Mesendoderm (in vitro differentiated cells): ENCODE results near the gene UNKL.

ENCODE experiments used
- DNase-seq: peaks from one replicate; pipeline ENCODE4 v3.0.0; 2013
- H2AK5ac ChIP-seq: 2 replicates; pipeline ENCODE4 v1.6.1; 2013; ENCODE audit warnings: low read length, inconsistent platforms
- H2BK120ac ChIP-seq: 2 replicates; pipeline ENCODE4 v1.6.1; 2013; ENCODE audit warnings: low read depth, mild to moderate bottlenecking, low read length, moderate library complexity, mixed read lengths
- H2BK15ac ChIP-seq: replicated peaks from 2 replicates; pipeline ENCODE4 v1.6.1; 2013; ENCODE audit warnings: low read depth, mild to moderate bottlenecking, moderate library complexity
- H2BK5ac ChIP-seq: 2 replicates; pipeline ENCODE4 v1.6.1; 2013; ENCODE audit warnings: low read length, inconsistent platforms
- H3K18ac ChIP-seq: 2 replicates; pipeline ENCODE4 v1.6.1; 2013; ENCODE audit warnings: mild to moderate bottlenecking, low read length, mixed read lengths
- H3K23ac ChIP-seq: one replicate; pipeline ENCODE4 v1.6.1; 2013; ENCODE audit warnings: low read length
- H3K27ac ChIP-seq: 2 replicates; pipeline ENCODE4 v1.5.1; 2013; ENCODE audit warnings: low read depth, mild to moderate bottlenecking, inconsistent platforms, low read length, moderate library complexity
- H3K27me3 ChIP-seq: 2 replicates; pipeline ENCODE4 v1.6.1; 2013; ENCODE audit warnings: low read length, control low read depth, mild to moderate bottlenecking, inconsistent platforms; ENCODE audit not compliant: insufficient read depth, poor library complexity
- H3K36me3 ChIP-seq: 2 replicates; pipeline ENCODE4 v1.6.1; 2013; ENCODE audit warnings: low read length, inconsistent platforms; ENCODE audit not compliant: control insufficient read depth, insufficient read depth
- H3K4ac ChIP-seq: one replicate; pipeline ENCODE4 v1.6.1; 2013; ENCODE audit warnings: low read depth, mild to moderate bottlenecking, low read length, moderate library complexity
- H3K4me1 ChIP-seq: 2 replicates; pipeline ENCODE4 v1.6.1; 2013; ENCODE audit warnings: low read depth, low read length, inconsistent platforms; ENCODE audit not compliant: control insufficient read depth
- H3K4me2 ChIP-seq: 2 replicates; pipeline ENCODE4 v1.6.1; 2013; ENCODE audit warnings: low read length
- H3K4me3 ChIP-seq: 2 replicates; pipeline ENCODE4 v1.5.1; 2013; ENCODE audit warnings: mild to moderate bottlenecking, low read length
- H3K56ac ChIP-seq: one replicate; pipeline ENCODE4 v1.6.1; 2013; ENCODE audit warnings: low read length
- H3K79me1 ChIP-seq: 2 replicates; pipeline ENCODE4 v1.6.1; 2013; ENCODE audit warnings: low read length, inconsistent platforms
- H3K79me2 ChIP-seq: 2 replicates; pipeline ENCODE4 v1.6.1; 2013; ENCODE audit warnings: mild to moderate bottlenecking, low read length; ENCODE audit not compliant: control insufficient read depth, insufficient read depth
- H3K9ac ChIP-seq: 2 replicates; pipeline ENCODE4 v1.6.1; 2013; ENCODE audit warnings: low read length, inconsistent platforms
- H4K5ac ChIP-seq: one replicate; pipeline ENCODE4 v1.6.1; 2013; ENCODE audit warnings: low read length
- H4K8ac ChIP-seq: one replicate; pipeline ENCODE4 v1.6.1; 2013; ENCODE audit warnings: low read depth, mild to moderate bottlenecking, control low read depth, low read length, moderate library complexity
- WGBS: extraction: QIAGEN DNeasy Blood & Tissue Kit; methylation state at CpG from one replicate; pipeline ENCODE4 v1.1.7; 2013; ENCODE audit warnings: low lambda C conversion rate, missing lambda C conversion rate; ENCODE audit not compliant: insufficient coverage; ENCODE audit errors: extremely low coverage; 5-methylcytosine and 5-hydroxymethylcytosine counted together

Gene UNKL

GRCh38 chr16:1319041-1319440 is 95.5 kb downstream of the UNKL start:
- Histone ChIP-seq H4K8ac (no peak overlapping the region), H2BK15ac (no peak overlapping the region), H3K4me1 (no peaks in the 10 kb centered on the region), H3K4me2 (no peak overlapping the region), H3K56ac (no peak overlapping the region), H4K5ac (no peak overlapping the region), H3K4ac (no peak overlapping the region), H3K79me2 (peaks cover 23% of the 10 kb centered on the region), H2BK5ac (no peak overlapping the region), H2AK5ac (no peak overlapping the region), H3K36me3 (peaks cover 37% of the 10 kb centered on the region), H3K23ac (no peak overlapping the region), H3K27ac (no peak overlapping the region), H3K9ac (no peak overlapping the region), H3K4me3 (no peak overlapping the region), H3K18ac (no peak overlapping the region), H2BK120ac (no peak overlapping the region), H3K27me3 (no peaks in the 10 kb centered on the region), H3K79me1 (peaks cover 24% of the 10 kb centered on the region)
- DNase-seq = no peak
- no CpG with 5 or more reads among the region's 33 CpGs for WGBS

GRCh38 chr16:1318268-1318545 is 96.3 kb downstream of the UNKL start:
- Histone ChIP-seq H2AK5ac (no peak overlapping the region), H3K36me3 (peaks cover 37% of the 10 kb centered on the region), H3K27ac (no peak overlapping the region), H4K8ac (no peak overlapping the region), H3K27me3 (no peaks in the 10 kb centered on the region), H3K79me2 (peaks cover 31% of the 10 kb centered on the region), H2BK120ac (no peak overlapping the region), H3K4ac (no peak overlapping the region), H3K4me2 (no peak overlapping the region), H3K56ac (no peak overlapping the region), H3K23ac (no peak overlapping the region), H3K18ac (no peak overlapping the region), H2BK5ac (no peak overlapping the region), H3K4me1 (no peaks in the 10 kb centered on the region), H4K5ac (no peak overlapping the region), H3K79me1 (peaks cover 26% of the 10 kb centered on the region), H3K9ac (no peak overlapping the region), H3K4me3 (no peak overlapping the region), H2BK15ac (no peak overlapping the region)
- DNase-seq = no peak
- no CpG with 5 or more reads among the region's 9 CpGs for WGBS

- Histone ChIP-seq H2AK5ac (no peak overlapping the region), H4K8ac (no peak overlapping the region), H3K4ac (no peak overlapping the region), H2BK5ac (no peak overlapping the region), H3K79me2 (peaks cover 36% of the 10 kb centered on the region), H2BK15ac (no peak overlapping the region), H3K36me3 (peaks cover 37% of the 10 kb centered on the region), H3K79me1 (peaks cover 26% of the 10 kb centered on the region), H3K27ac (no peak overlapping the region), H2BK120ac (no peak overlapping the region), H3K4me2 (no peak overlapping the region), H3K18ac (no peak overlapping the region), H3K23ac (no peak overlapping the region), H3K56ac (no peak overlapping the region), H3K27me3 (no peaks in the 10 kb centered on the region), H4K5ac (no peak overlapping the region), H3K4me3 (no peak overlapping the region), H3K9ac (no peak overlapping the region), H3K4me1 (no peaks in the 10 kb centered on the region)
- DNase-seq = no peak
- WGBS = no CpG with 5 or more reads among the region's 32 CpGs
Measured at GRCh38 chr16:1317479-1318267, 96.8 kb downstream of the UNKL start.

- Histone ChIP-seq H3K4me2 (no peak overlapping the region), H4K5ac (no peak overlapping the region), H3K18ac (no peak overlapping the region), H3K9ac (no peak overlapping the region), H3K79me1 (peaks cover 26% of the 10 kb centered on the region), H3K27me3 (no peaks in the 10 kb centered on the region), H2AK5ac (no peak overlapping the region), H3K79me2 (peaks cover 53% of the 10 kb centered on the region), H2BK120ac (no peak overlapping the region), H3K23ac (no peak overlapping the region), H3K56ac (no peak overlapping the region), H3K27ac (no peak overlapping the region), H2BK15ac (no peak overlapping the region), H3K4me3 (no peak overlapping the region), H3K4ac (no peak overlapping the region), H3K36me3 (peaks cover 35% of the 10 kb centered on the region), H3K4me1 (peaks cover 6% of the 10 kb centered on the region), H4K8ac (no peak overlapping the region), H2BK5ac (no peak overlapping the region)
- no peak for DNase-seq
- no CpG with 5 or more reads among the region's 14 CpGs for WGBS
Measured at GRCh38 chr16:1316033-1316405, 98.5 kb downstream of the UNKL start.

GRCh38 chr16:1315081-1316032 is 99.1 kb downstream of the UNKL start:
- no peak overlapping the region for H3K9ac ChIP-seq
- H2AK5ac ChIP-seq = no peak overlapping the region
- no peak overlapping the region for H3K56ac ChIP-seq
- H3K4me2 ChIP-seq = no peak overlapping the region
- no peaks in the 10 kb centered on the region for H3K27me3 ChIP-seq
- no peak overlapping the region for H2BK15ac ChIP-seq
- no peak overlapping the region for H4K8ac ChIP-seq
- no peak for DNase-seq
- peaks cover 26% of the 10 kb centered on the region for H3K79me1 ChIP-seq
- H3K27ac ChIP-seq = no peak overlapping the region
- H3K4me1 ChIP-seq = peaks cover 6% of the 10 kb centered on the region
- no peak overlapping the region for H2BK5ac ChIP-seq
- no peak overlapping the region for H4K5ac ChIP-seq
- H2BK120ac ChIP-seq = no peak overlapping the region
- H3K36me3 ChIP-seq = peaks cover 31% of the 10 kb centered on the region
- no peak overlapping the region for H3K4ac ChIP-seq
- H3K79me2 ChIP-seq = peaks cover 59% of the 10 kb centered on the region
- H3K18ac ChIP-seq = no peak overlapping the region
- no peak overlapping the region for H3K23ac ChIP-seq
- no peak overlapping the region for H3K4me3 ChIP-seq
- WGBS = no CpG with 5 or more reads among the region's 46 CpGs
